CD8-positive, alpha-beta memory T cell (primary cell): Measurements from ENCODE around the gene AMIGO2. TPM values are rescaled to one million over a fixed set of nuclear protein-coding genes. Genes with fewer than 3 reads are reported as not detected.
A peak's percentile ranks its signal among the peaks of the same experiment; 100 is the strongest.

Experiments
- CTCF ChIA-PET: fragments of 350-600 bp; sonication (Branson Sonifier 250); formaldehyde crosslinking; loops from one replicate; lab custom pipeline; 2021; ENCODE audit warnings: antibody characterized with exemption; lab: Charles Lee
- POLR2A ChIA-PET: fragments of 350-600 bp; sonication (Branson Sonifier 250); formaldehyde crosslinking; loops from one replicate; lab custom pipeline; 2021; ENCODE audit warnings: antibody characterized with exemption; lab: Charles Lee
- DNase-seq, 5 donors: peaks; one replicate each; pipeline versions ENCODE4 v3.0.0 to v3.0.0-alpha.2; 2020 to 2022; ENCODE audit warnings: mixed read lengths in 1 of 5
- H3K27ac ChIP-seq: one replicate; pipeline ENCODE4 v1.7.0; 2013; ENCODE audit warnings: low read depth, mild to moderate bottlenecking, low read length, moderate library complexity
- H3K27me3 ChIP-seq: 2 replicates; pipeline ENCODE4 v1.7.0; 2013; ENCODE audit warnings: low read length, mild to moderate bottlenecking; ENCODE audit not compliant: insufficient read depth, poor library complexity, severe bottlenecking
- H3K36me3 ChIP-seq: 2 replicates; pipeline ENCODE4 v1.7.0; 2013; ENCODE audit warnings: mild to moderate bottlenecking, low read length, moderate library complexity; ENCODE audit not compliant: insufficient read depth
- H3K4me1 ChIP-seq: 2 replicates; pipeline ENCODE4 v1.7.0; 2013; ENCODE audit warnings: mild to moderate bottlenecking, low read length, moderate library complexity; ENCODE audit not compliant: insufficient read depth
- H3K4me3 ChIP-seq: 2 replicates; pipeline ENCODE4 v1.7.0; 2013; ENCODE audit warnings: mild to moderate bottlenecking, low read length
- H3K9me3 ChIP-seq: 2 replicates; pipeline ENCODE4 v1.7.0; 2013; ENCODE audit warnings: mild to moderate bottlenecking, low read length
- H3K27ac Mint-ChIP-seq, 8 donors: one replicate each; pipeline ENCODE4 v1.8.0; 2020 to 2021; ENCODE audit warnings: mixed read lengths in 8 of 8, mild to moderate bottlenecking in 6 of 8, inconsistent platforms in 3 of 8, moderate library complexity in 3 of 8
- H3K27me3 Mint-ChIP-seq, 2 donors: one replicate each; pipeline ENCODE4 v1.8.0; 2020 to 2021; ENCODE audit warnings: mixed read lengths in 2 of 2, mild to moderate bottlenecking in 1 of 2, moderate library complexity in 1 of 2
- H3K36me3 Mint-ChIP-seq, 3 donors: one replicate each; pipeline ENCODE4 v1.8.0; 2020 to 2021; ENCODE audit warnings: mixed read lengths in 3 of 3, inconsistent platforms in 1 of 3, mild to moderate bottlenecking in 1 of 3
- H3K4me1 Mint-ChIP-seq, 3 donors: one replicate each; pipeline ENCODE4 v1.8.0; 2020 to 2021; ENCODE audit warnings: mixed read lengths in 3 of 3, inconsistent platforms in 1 of 3, mild to moderate bottlenecking in 1 of 3
- H3K4me3 Mint-ChIP-seq, 7 donors: one replicate each; pipeline ENCODE4 v1.8.0; 2020 to 2021; ENCODE audit warnings: mixed read lengths in 7 of 7, mild to moderate bottlenecking in 6 of 7, moderate library complexity in 4 of 7, inconsistent platforms in 2 of 7
- H3K9me3 Mint-ChIP-seq, 5 donors: one replicate each; pipeline ENCODE4 v1.8.0; 2020 to 2022; ENCODE audit warnings: mixed read lengths in 5 of 5, mild to moderate bottlenecking in 3 of 5, moderate library complexity in 2 of 5, inconsistent platforms in 1 of 5
- polyA plus RNA-seq: library from polyadenylated mRNA; unstranded; fragments of 300-500 nt; fragmentation: Illumina TruSeq; gene quantifications from one replicate; pipeline ENCODE4 v1.2.3, GENCODE V29; 2021
- total RNA-seq, 2 experiments: library from RNA; stranded (reverse); gene quantifications; one replicate each; pipeline ENCODE4 v1.2.3, GENCODE V29; 2021

AMIGO2 gene
- total and polyA plus RNA-seq, 3 experiments from 2014 or later, result 16.2 to 23.7 (median 16.6) TPM

GRCh38 chr12:47107446-47107845 is 27.7 kb upstream of the AMIGO2 start:
- Mint-ChIP-seq H3K27ac (peak overlapping the region in 1 of 8 donors; percentile 39), H3K4me3 (no peak overlapping the region), H3K27me3 (no peaks in the 10 kb centered on the region), H3K36me3 (peaks cover 23 to 62% (median 24%) of the 10 kb centered on the region in 3 donors), H3K4me1 (peaks cover 26 to 41% (median 31%) of the 10 kb centered on the region in 3 donors), H3K9me3 (no peaks in the 10 kb centered on the region)
- Histone ChIP-seq H3K4me3 (no peak overlapping the region), H3K27me3 (no peaks in the 10 kb centered on the region), H3K36me3 (no peaks in the 10 kb centered on the region), H3K9me3 (no peaks in the 10 kb centered on the region), H3K27ac (no peak overlapping the region), H3K4me1 (peaks cover 18% of the 10 kb centered on the region)
- DNase-seq, result no peak
- POLR2A ChIA-PET, result no interaction called here
- CTCF ChIA-PET, result no interaction called here

GRCh38 chr12:47105914-47106674 is 26.3 kb upstream of the AMIGO2 start:
- Histone ChIP-seq H3K4me3 (no peak overlapping the region), H3K27me3 (no peaks in the 10 kb centered on the region), H3K9me3 (no peaks in the 10 kb centered on the region), H3K4me1 (peaks cover 9% of the 10 kb centered on the region), H3K36me3 (no peaks in the 10 kb centered on the region), H3K27ac (no peak overlapping the region)
- Mint-ChIP-seq H3K4me1 (peaks cover 17 to 28% (median 17%) of the 10 kb centered on the region in 3 donors), H3K27me3 (no peaks in the 10 kb centered on the region), H3K4me3 (no peak overlapping the region), H3K36me3 (peaks cover 23 to 59% (median 24%) of the 10 kb centered on the region in 3 donors), H3K9me3 (no peaks in the 10 kb centered on the region), H3K27ac (no peak overlapping the region)
- DNase-seq, result no peak
- CTCF ChIA-PET, result no interaction called here
- POLR2A ChIA-PET, result no interaction called here

GRCh38 chr12:47102845-47103651 is 23.3 kb upstream of the AMIGO2 start:
- no peak overlapping the region for H3K27ac Mint-ChIP-seq
- no peak for DNase-seq
- H3K4me1 Mint-ChIP-seq, result peaks cover 0 to 3% (median 0%) of the 10 kb centered on the region in 3 donors
- H3K36me3 ChIP-seq, result no peaks in the 10 kb centered on the region
- peaks cover 9 to 45% (median 22%) of the 10 kb centered on the region in 3 donors for H3K36me3 Mint-ChIP-seq
- H3K4me1 ChIP-seq, result no peaks in the 10 kb centered on the region
- H3K9me3 ChIP-seq, result no peaks in the 10 kb centered on the region
- no peaks in the 10 kb centered on the region for H3K9me3 Mint-ChIP-seq
- CTCF ChIA-PET, result no interaction called here
- H3K4me3 ChIP-seq, result no peak overlapping the region
- no peak overlapping the region for H3K4me3 Mint-ChIP-seq
- H3K27me3 Mint-ChIP-seq, result no peaks in the 10 kb centered on the region
- no peak overlapping the region for H3K27ac ChIP-seq
- POLR2A ChIA-PET, result no interaction called here
- H3K27me3 ChIP-seq, result no peaks in the 10 kb centered on the region

- no peaks in the 10 kb centered on the region for H3K36me3 ChIP-seq
- H3K27ac ChIP-seq, result no peak overlapping the region
- H3K27ac Mint-ChIP-seq, result no peak overlapping the region
- POLR2A ChIA-PET, result no interaction called here
- H3K4me1 ChIP-seq, result no peaks in the 10 kb centered on the region
- no peak overlapping the region for H3K4me3 ChIP-seq
- no peaks in the 10 kb centered on the region for H3K9me3 ChIP-seq
- DNase-seq, result no peak
- H3K4me1 Mint-ChIP-seq, result peaks cover 0 to 3% (median 0%) of the 10 kb centered on the region in 3 donors
- H3K36me3 Mint-ChIP-seq, result peaks cover 8 to 42% (median 22%) of the 10 kb centered on the region in 3 donors
- no peaks in the 10 kb centered on the region for H3K27me3 Mint-ChIP-seq
- CTCF ChIA-PET, result no interaction called here
- no peak overlapping the region for H3K4me3 Mint-ChIP-seq
- H3K9me3 Mint-ChIP-seq, result no peaks in the 10 kb centered on the region
- H3K27me3 ChIP-seq, result no peaks in the 10 kb centered on the region
Observed at GRCh38 chr12:47102406-47102805, 22.6 kb upstream of the AMIGO2 start.

GRCh38 chr12:47100160-47100559 is 20.4 kb upstream of the AMIGO2 start:
- no peaks in the 10 kb centered on the region for H3K9me3 ChIP-seq
- no peak overlapping the region for H3K4me3 ChIP-seq
- DNase-seq, result no peak
- ChIA-PET CTCF (no interaction called here), POLR2A (no interaction called here)
- no peaks in the 10 kb centered on the region for H3K36me3 ChIP-seq
- no peak overlapping the region for H3K27ac ChIP-seq
- H3K27me3 ChIP-seq, result no peaks in the 10 kb centered on the region
- Mint-ChIP-seq H3K36me3 (peaks cover 3 to 24% (median 11%) of the 10 kb centered on the region in 3 donors), H3K27me3 (no peaks in the 10 kb centered on the region), H3K9me3 (no peaks in the 10 kb centered on the region), H3K4me1 (peaks cover 5 to 11% (median 9%) of the 10 kb centered on the region in 3 donors), H3K27ac (no peak overlapping the region), H3K4me3 (no peak overlapping the region)
- H3K4me1 ChIP-seq, result peaks cover 3% of the 10 kb centered on the region

- H3K4me1 ChIP-seq, result peaks cover 5% of the 10 kb centered on the region
- H3K4me1 Mint-ChIP-seq, result peaks cover 10 to 16% (median 14%) of the 10 kb centered on the region in 3 donors
- no peak overlapping the region for H3K27ac ChIP-seq
- ChIA-PET POLR2A (no interaction called here), CTCF (no interaction called here)
- H3K27me3 Mint-ChIP-seq, result no peaks in the 10 kb centered on the region
- H3K9me3 Mint-ChIP-seq, result no peaks in the 10 kb centered on the region
- H3K27me3 ChIP-seq, result no peaks in the 10 kb centered on the region
- no peak overlapping the region for H3K4me3 Mint-ChIP-seq
- H3K36me3 ChIP-seq, result no peaks in the 10 kb centered on the region
- no peak for DNase-seq
- no peak overlapping the region for H3K4me3 ChIP-seq
- peaks cover 4 to 19% (median 10%) of the 10 kb centered on the region in 3 donors for H3K36me3 Mint-ChIP-seq
- H3K27ac Mint-ChIP-seq, result peak overlapping the region in 2 of 8 donors; percentile 6 to 49
- no peaks in the 10 kb centered on the region for H3K9me3 ChIP-seq
Observed at GRCh38 chr12:47099610-47100009, 19.9 kb upstream of the AMIGO2 start.

GRCh38 chr12:47098099-47098498 is 18.3 kb upstream of the AMIGO2 start:
- ChIA-PET CTCF (no interaction called here), POLR2A (no interaction called here)
- peaks cover 4 to 9% (median 6%) of the 10 kb centered on the region in 3 donors for H3K36me3 Mint-ChIP-seq

More at GRCh38 chr12:47098099-47098498, 18.3 kb upstream of the AMIGO2 start:
- Mint-ChIP-seq H3K27ac (peak overlapping the region in 1 of 8 donors; percentile 19), H3K9me3 (no peaks in the 10 kb centered on the region), H3K4me1 (peaks cover 25 to 31% (median 26%) of the 10 kb centered on the region in 3 donors), H3K27me3 (no peaks in the 10 kb centered on the region), H3K4me3 (no peak overlapping the region)
- no peaks in the 10 kb centered on the region for H3K9me3 ChIP-seq
- H3K27ac ChIP-seq, result no peak overlapping the region
- H3K4me3 ChIP-seq, result no peak overlapping the region
- peaks cover 5% of the 10 kb centered on the region for H3K4me1 ChIP-seq
- DNase-seq, result no peak
- H3K36me3 ChIP-seq, result no peaks in the 10 kb centered on the region
- no peaks in the 10 kb centered on the region for H3K27me3 ChIP-seq
